Dermis blood vessel endothelial cell (primary cell): ENCODE measurements around the gene ANGPTL2. TPM values are rescaled to one million over a fixed set of nuclear protein-coding genes. Genes with fewer than 3 reads are reported as not detected.

ENCODE experiments used
- DNase-seq: peaks from one replicate; pipeline ENCODE4 v3.0.0; 2010
- total RNA-seq: library from RNA; depleted of rRNA; stranded (reverse); fragments of >200 nt; gene quantifications from 2 replicates; pipeline ENCODE4 v1.2.3, GENCODE V29; 2014

ANGPTL2 gene
- total RNA-seq, 1 donor from 2014 or later, result 12.3 TPM

GRCh38 chr9:127116088-127116726 is 6.2 kb downstream of the ANGPTL2 start:
- DNase-seq, result no peak

- DNase-seq, result no peak
These were observed 7.8 kb downstream of the ANGPTL2 start for GRCh38 chr9:127114606-127115005.

GRCh38 chr9:127113191-127113972 is 9.1 kb downstream of the ANGPTL2 start:
- DNase-seq, result no peak

- DNase-seq, result peak; percentile 33
These were observed 9.7 kb downstream of the ANGPTL2 start for GRCh38 chr9:127112735-127113161.

- DNase-seq, result peak; percentile 17
These were observed 10.4 kb downstream of the ANGPTL2 start for GRCh38 chr9:127112056-127112455.

- no peak for DNase-seq
These were observed 13.2 kb downstream of the ANGPTL2 start for GRCh38 chr9:127109212-127109711.

GRCh38 chr9:127107929-127108876 is 14.2 kb downstream of the ANGPTL2 start:
- no peak for DNase-seq

GRCh38 chr9:127107171-127107928 is 15.1 kb downstream of the ANGPTL2 start:
- DNase-seq, result no peak

- no peak for DNase-seq
These were observed 16.0 kb downstream of the ANGPTL2 start for GRCh38 chr9:127106466-127106855.

GRCh38 chr9:127105805-127106465 is 16.5 kb downstream of the ANGPTL2 start:
- DNase-seq, result no peak

- no peak for DNase-seq
These were observed 17.7 kb downstream of the ANGPTL2 start for GRCh38 chr9:127104581-127105311.

GRCh38 chr9:127102788-127103187 is 19.6 kb downstream of the ANGPTL2 start:
- DNase-seq, result no peak

- no peak for DNase-seq
These were observed 20.3 kb downstream of the ANGPTL2 start for GRCh38 chr9:127102176-127102575.

GRCh38 chr9:127099664-127100063 is 22.8 kb downstream of the ANGPTL2 start:
- DNase-seq, result no peak

- DNase-seq, result no peak
These were observed 23.4 kb downstream of the ANGPTL2 start for GRCh38 chr9:127098916-127099553.

- no peak for DNase-seq
These were observed 24.8 kb downstream of the ANGPTL2 start for GRCh38 chr9:127097683-127098082.

GRCh38 chr9:127096208-127096607 is 26.2 kb downstream of the ANGPTL2 start:
- DNase-seq, result no peak

GRCh38 chr9:127095411-127095810 is 27.0 kb downstream of the ANGPTL2 start:
- no peak for DNase-seq

- DNase-seq, result no peak
These were observed 29.0 kb downstream of the ANGPTL2 start for GRCh38 chr9:127093319-127094020.
